Posterior cingulate gyrus (tissue), 11 donors: Measurements from ENCODE around the gene ARHGAP32.
"Not testable (repeated sequence)": the region's sequence is repeated elsewhere in the genome, so short reads cannot be mapped to it uniquely, and the experiment has no call there.

Experiments
- DNase-seq, 10 donors: peaks; one replicate each; pipeline versions ENCODE4 v3.0.0 to v3.0.0-alpha.2; 2020 to 2021; ENCODE audit warnings: mixed read lengths in 3 of 10
- intact Hi-C: fragments of 100-400 bp; cut with DNase I; formaldehyde crosslinking; loops from one replicate; pipeline ENCODE4 v1.15.1; 2023

ARHGAP32 gene

GRCh38 chr11:129204150-129204838 lies 12.2 kb upstream of the ARHGAP32 start:
- intact Hi-C loops: no loop called here
- no peak for DNase-seq

- DNase-seq: no peak
- intact Hi-C loops: no loop called here
Measured at GRCh38 chr11:129202646-129203045, 10.5 kb upstream of the ARHGAP32 start.

GRCh38 chr11:129195682-129196081 lies 3.6 kb upstream of the ARHGAP32 start:
- DNase-seq: no peak
- intact Hi-C loops: no loop called here

- no peak for DNase-seq
Measured at GRCh38 chr11:129191649-129192048, 476 bp downstream of the ARHGAP32 start.

GRCh38 chr11:129190087-129190486 lies 2.0 kb downstream of the ARHGAP32 start:
- no peak for DNase-seq
- intact Hi-C loops: no loop called here

More at GRCh38 chr11:129191649-129192048, 476 bp downstream of the ARHGAP32 start:
- intact Hi-C loops: no loop called here

- intact Hi-C loops: no loop called here
- DNase-seq: no peak
Measured at GRCh38 chr11:129189646-129190045, 2.5 kb downstream of the ARHGAP32 start.

GRCh38 chr11:129185082-129185481 lies 7.0 kb downstream of the ARHGAP32 start:
- intact Hi-C loops, DNase-seq: not testable (repeated sequence)

GRCh38 chr11:129184581-129184980 lies 7.5 kb downstream of the ARHGAP32 start:
- no peak for DNase-seq
- intact Hi-C loops: no loop called here

- intact Hi-C loops: no loop called here
- no peak for DNase-seq
Measured at GRCh38 chr11:129167315-129167714, 24.8 kb downstream of the ARHGAP32 start.

GRCh38 chr11:129163714-129164164 lies 28.4 kb downstream of the ARHGAP32 start:
- no peak for DNase-seq
- intact Hi-C loops: no loop called here

GRCh38 chr11:129157080-129157479 lies 35.0 kb downstream of the ARHGAP32 start:
- DNase-seq, intact Hi-C loops: not testable (repeated sequence)

- intact Hi-C loops: no loop called here
- peak in 2 of 10 donors; percentile 50 to 72 for DNase-seq
Measured at GRCh38 chr11:129155745-129156144, 36.4 kb downstream of the ARHGAP32 start.

- DNase-seq: no peak
Measured at GRCh38 chr11:129148487-129148886, 43.6 kb downstream of the ARHGAP32 start.

GRCh38 chr11:129146191-129146590 lies 45.9 kb downstream of the ARHGAP32 start:
- DNase-seq: no peak
- intact Hi-C loops: no loop called here

More at GRCh38 chr11:129148487-129148886, 43.6 kb downstream of the ARHGAP32 start:
- intact Hi-C loops: no loop called here

- intact Hi-C loops: no loop called here
- no peak for DNase-seq
Measured at GRCh38 chr11:129145276-129145675, 46.8 kb downstream of the ARHGAP32 start.

GRCh38 chr11:129144256-129144655 lies 47.9 kb downstream of the ARHGAP32 start:
- intact Hi-C loops: no loop called here
- DNase-seq: no peak

- intact Hi-C loops: no loop called here
- peak; percentile 40 to 96 (median 76) for DNase-seq
Measured at GRCh38 chr11:129143335-129143734, 48.8 kb downstream of the ARHGAP32 start.

- DNase-seq: peak in 1 of 10 donors; percentile 11
- intact Hi-C loops: no loop called here
Measured at GRCh38 chr11:129141748-129142523, 50.2 kb downstream of the ARHGAP32 start.

GRCh38 chr11:129131316-129131715 lies 60.8 kb downstream of the ARHGAP32 start:
- intact Hi-C loops: no loop called here

GRCh38 chr11:129128881-129129620 lies 63.1 kb downstream of the ARHGAP32 start:
- peak in 2 of 10 donors; percentile 32 to 71 for DNase-seq
- intact Hi-C loops: not testable (repeated sequence)

More at GRCh38 chr11:129131316-129131715, 60.8 kb downstream of the ARHGAP32 start:
- no peak for DNase-seq

- intact Hi-C loops: no loop called here
- no peak for DNase-seq
Measured at GRCh38 chr11:129119036-129119435, 73.1 kb downstream of the ARHGAP32 start.
